NOMO-1 (cell line): ENCODE results near the gene SRSF1.
"Not testable (repeated sequence)": the region's sequence is repeated elsewhere in the genome, so short reads cannot be mapped to it uniquely, and the experiment has no call there.

Source experiments
- DNase-seq, 2 experiments: peaks; one replicate each; lab custom pipeline; 2025; ENCODE audit not compliant: unreplicated experiment in 2 of 2; lab: John Stamatoyannopoulos, UW

SRSF1 gene

GRCh38 chr17:58006924-58007780, at the start of gene SRSF1:
TSS of gene SRSF1 (minus strand) at chr17:58007246. CDS start at chr17:58007137, 109 bp downstream.
- DNase-seq, result peak; percentile 97 to 98

GRCh38 chr17:58056476-58056875, 49.4 kb upstream of the SRSF1 start:
- no peak for DNase-seq

GRCh38 chr17:58054641-58055040, 47.6 kb upstream of the SRSF1 start:
- no peak for DNase-seq

- no peak for DNase-seq
Measured at GRCh38 chr17:58052945-58053715, 46.1 kb upstream of the SRSF1 start.

GRCh38 chr17:58052407-58052806, 45.4 kb upstream of the SRSF1 start:
- no peak for DNase-seq

GRCh38 chr17:58051468-58051867, 44.4 kb upstream of the SRSF1 start:
- no peak for DNase-seq

GRCh38 chr17:58050966-58051365, 43.9 kb upstream of the SRSF1 start:
- DNase-seq, result no peak

- DNase-seq, result no peak
Measured at GRCh38 chr17:58049533-58049932, 42.5 kb upstream of the SRSF1 start.

- DNase-seq, result no peak
Measured at GRCh38 chr17:58047376-58048150, 40.5 kb upstream of the SRSF1 start.

- DNase-seq, result no peak
Measured at GRCh38 chr17:58046239-58047094, 39.4 kb upstream of the SRSF1 start.

GRCh38 chr17:58044256-58044655, 37.2 kb upstream of the SRSF1 start:
- not testable (repeated sequence) for DNase-seq

- DNase-seq, result no peak
Measured at GRCh38 chr17:58043221-58044181, 36.5 kb upstream of the SRSF1 start.

- no peak for DNase-seq
Measured at GRCh38 chr17:58041161-58041560, 34.1 kb upstream of the SRSF1 start.

GRCh38 chr17:58040386-58040785, 33.3 kb upstream of the SRSF1 start:
- DNase-seq, result no peak

- no peak for DNase-seq
Measured at GRCh38 chr17:58039975-58040374, 32.9 kb upstream of the SRSF1 start.

GRCh38 chr17:58032691-58033415, 25.8 kb upstream of the SRSF1 start:
- DNase-seq, result peak; percentile 31 to 83

- no peak for DNase-seq
Measured at GRCh38 chr17:58028578-58028977, 21.5 kb upstream of the SRSF1 start.

GRCh38 chr17:58020401-58020800, 13.4 kb upstream of the SRSF1 start:
- no peak for DNase-seq
